H9 (cell line): Measurements from ENCODE around the gene DCAF17. TPM values are rescaled to one million over a fixed set of nuclear protein-coding genes. Genes with fewer than 3 reads are reported as not detected.

Source experiments
- DNase-seq: peaks from one replicate; pipeline ENCODE4 v3.0.0-alpha.2; 2017
- H2AFZ ChIP-seq: one replicate; pipeline ENCODE4 v1.6.1; 2013; ENCODE audit warnings: mild to moderate bottlenecking, low read length, control low read depth, moderate library complexity
- H2AK5ac ChIP-seq: 2 replicates; pipeline ENCODE4 v1.6.1; 2013; ENCODE audit warnings: low read length, control low read depth, mixed read lengths; ENCODE audit not compliant: insufficient read length
- H2BK120ac ChIP-seq: one replicate; pipeline ENCODE4 v1.6.1; 2013; ENCODE audit warnings: low read depth, mild to moderate bottlenecking, low read length, control low read depth, inconsistent platforms; ENCODE audit not compliant: poor library complexity, severe bottlenecking
- H2BK12ac ChIP-seq: 2 replicates; pipeline ENCODE4 v1.6.1; 2013; ENCODE audit warnings: low read length, control low read depth, mixed read lengths, low read depth; ENCODE audit not compliant: insufficient read length
- H2BK15ac ChIP-seq: 2 replicates; pipeline ENCODE4 v1.6.1; 2013; ENCODE audit warnings: low read depth, low read length, control low read depth
- H2BK20ac ChIP-seq: one replicate; pipeline ENCODE4 v1.6.1; 2013; ENCODE audit warnings: low read depth, mild to moderate bottlenecking, low read length, control low read depth, inconsistent platforms; ENCODE audit not compliant: poor library complexity, severe bottlenecking
- H2BK5ac ChIP-seq: 2 replicates; pipeline ENCODE4 v1.6.1; 2013; ENCODE audit warnings: low read length, control low read depth, mixed read lengths; ENCODE audit not compliant: insufficient read length
- H3K14ac ChIP-seq: 2 replicates; pipeline ENCODE4 v1.6.1; 2013; ENCODE audit warnings: low read length, control low read depth; ENCODE audit not compliant: insufficient read depth
- H3K18ac ChIP-seq: 2 replicates; pipeline ENCODE4 v1.6.1; 2013; ENCODE audit warnings: low read depth, mild to moderate bottlenecking, mixed read lengths, low read length, control low read depth; ENCODE audit not compliant: insufficient read length
- H3K23ac ChIP-seq: 2 replicates; pipeline ENCODE4 v1.6.1; 2013; ENCODE audit warnings: low read length, control low read depth, mixed read lengths, low read depth; ENCODE audit not compliant: insufficient read length
- H3K23me2 ChIP-seq: 2 replicates; pipeline ENCODE4 v1.6.1; 2013; ENCODE audit warnings: low read depth, mild to moderate bottlenecking, mixed read lengths, low read length, control low read depth; ENCODE audit not compliant: insufficient read length, poor library complexity, severe bottlenecking
- H3K27ac ChIP-seq: 2 replicates; pipeline ENCODE4 v1.5.1; 2013; ENCODE audit warnings: low read length, control low read depth, mixed read lengths, low read depth; ENCODE audit not compliant: insufficient read length
- H3K27me3 ChIP-seq: 2 replicates; pipeline ENCODE4 v1.6.1; 2013; ENCODE audit warnings: low read length, control low read depth, inconsistent platforms; ENCODE audit not compliant: insufficient read depth
- H3K4ac ChIP-seq: 2 replicates; pipeline ENCODE4 v1.6.1; 2013; ENCODE audit warnings: low read depth, mild to moderate bottlenecking, control low read depth, inconsistent platforms, low read length, moderate library complexity
- H3K4me1 ChIP-seq: 2 replicates; pipeline ENCODE4 v1.6.1; 2013; ENCODE audit warnings: low read length, control low read depth, inconsistent platforms; ENCODE audit not compliant: insufficient read depth
- H3K4me2 ChIP-seq: 2 replicates; pipeline ENCODE4 v1.6.1; 2013; ENCODE audit warnings: low read length, control low read depth, mixed read lengths; ENCODE audit not compliant: insufficient read length, insufficient read depth
- H3K56ac ChIP-seq: 2 replicates; pipeline ENCODE4 v1.6.1; 2013; ENCODE audit warnings: low read depth, mild to moderate bottlenecking, mixed read lengths, low read length, control low read depth; ENCODE audit not compliant: insufficient read length
- H3K79me1 ChIP-seq: 2 replicates; pipeline ENCODE4 v1.6.1; 2013; ENCODE audit warnings: low read depth, mild to moderate bottlenecking, moderate library complexity, low read length, control low read depth, inconsistent platforms; ENCODE audit not compliant: insufficient read depth, poor library complexity, severe bottlenecking
- H3K79me2 ChIP-seq: 2 replicates; pipeline ENCODE4 v1.6.1; 2013; ENCODE audit warnings: low read length, control low read depth, inconsistent platforms; ENCODE audit not compliant: insufficient read depth
- H3K9ac ChIP-seq: 2 replicates; pipeline ENCODE4 v1.6.1; 2013; ENCODE audit warnings: low read length, control low read depth, mixed read lengths; ENCODE audit not compliant: insufficient read length; ENCODE audit errors: extremely low read depth
- H3K9me3 ChIP-seq: one replicate; pipeline ENCODE4 v1.6.1; 2013; ENCODE audit warnings: low read depth, low read length, inconsistent platforms; ENCODE audit not compliant: control insufficient read depth
- H3T11ph ChIP-seq: one replicate; pipeline ENCODE4 v1.6.1; 2013; ENCODE audit warnings: mild to moderate bottlenecking, low read length, control low read depth, inconsistent platforms
- H4K20me1 ChIP-seq: one replicate; pipeline ENCODE4 v1.6.1; 2013; ENCODE audit not compliant: control insufficient read depth, insufficient read length, insufficient read depth
- H4K5ac ChIP-seq: 2 replicates; pipeline ENCODE4 v1.6.1; 2013; ENCODE audit warnings: low read depth, mild to moderate bottlenecking, mixed read lengths, low read length, control low read depth; ENCODE audit not compliant: insufficient read length
- H4K8ac ChIP-seq: replicated peaks from 2 replicates; pipeline ENCODE4 v1.6.1; 2013; ENCODE audit warnings: low read length, control low read depth, mixed read lengths, low read depth; ENCODE audit not compliant: insufficient read length
- H4K91ac ChIP-seq: 2 replicates; pipeline ENCODE4 v1.6.1; 2013; ENCODE audit warnings: low read depth, mild to moderate bottlenecking, moderate library complexity, mixed read lengths, low read length, control low read depth; ENCODE audit not compliant: insufficient read length
- H3K27ac Mint-ChIP-seq, 3 experiments: 2 replicates in 2 of 3; 3 replicates in 1 of 3; pipeline ENCODE4 v1.8.0; 2020 to 2021; ENCODE audit warnings: mixed read lengths in 3 of 3, mild to moderate bottlenecking in 1 of 3, moderate library complexity in 1 of 3
- H3K27me3 Mint-ChIP-seq: 2 replicates; pipeline ENCODE4 v1.8.0; 2021; ENCODE audit warnings: low read depth, mild to moderate bottlenecking, moderate library complexity, mixed read lengths
- H3K36me3 Mint-ChIP-seq, 3 experiments: 2 replicates in 2 of 3; 3 replicates in 1 of 3; pipeline ENCODE4 v1.8.0; 2020 to 2021; ENCODE audit warnings: low read depth in 3 of 3, mixed read lengths in 3 of 3; ENCODE audit not compliant: insufficient read depth in 1 of 3
- H3K4me1 Mint-ChIP-seq, 2 experiments: 2 replicates each; pipeline ENCODE4 v1.8.0; 2020; ENCODE audit warnings: mixed read lengths in 2 of 2
- H3K4me3 Mint-ChIP-seq, 2 experiments: 2 replicates in 1 of 2; 3 replicates in 1 of 2; pipeline ENCODE4 v1.8.0; 2020 to 2021; ENCODE audit warnings: mild to moderate bottlenecking in 2 of 2, mixed read lengths in 2 of 2, moderate library complexity in 1 of 2
- H3K9me3 Mint-ChIP-seq, 2 experiments: 2 replicates in 1 of 2; 3 replicates in 1 of 2; pipeline ENCODE4 v1.8.0; 2020; ENCODE audit warnings: mild to moderate bottlenecking in 2 of 2, mixed read lengths in 2 of 2, moderate library complexity in 1 of 2
- CTCF ChIP-seq: fragments of 200-600 bp; sonication (generic); conservative IDR thresholded peaks from 3 replicates; pipeline ENCODE4 v1.8.0; 2021; ENCODE audit warnings: antibody characterized with exemption, mild to moderate bottlenecking
- WGBS: extraction: QIAGEN DNeasy Blood & Tissue Kit; methylation state at CpG from one replicate; pipeline ENCODE4 v1.1.7; 2013; ENCODE audit warnings: missing lambda C conversion rate, low lambda C conversion rate, mixed read lengths; ENCODE audit not compliant: insufficient read length; ENCODE audit errors: extremely low coverage; 5-methylcytosine and 5-hydroxymethylcytosine counted together
- total RNA-seq: library from RNA; stranded (reverse); gene quantifications from 2 replicates; pipeline ENCODE4 v1.2.1, GENCODE V29; 2021

The DCAF17 gene
- total RNA-seq, 1 experiment from 2014 or later: 28.1 TPM

GRCh38 chr2:171402906-171403580 is 31.0 kb upstream of the DCAF17 start:
- Mint-ChIP-seq H3K27me3 (no peaks in the 10 kb centered on the region), H3K4me3 (no peak overlapping the region), H3K27ac (no peak overlapping the region), H3K36me3 (peaks cover 19 to 28% (median 24%) of the 10 kb centered on the region in 3 experiments), H3K4me1 (peaks cover 22 to 35% of the 10 kb centered on the region in 2 experiments), H3K9me3 (peaks cover 6 to 7% of the 10 kb centered on the region in 2 experiments)
- no peak for TF ChIP-seq CTCF
- Histone ChIP-seq H3K27me3 (no peaks in the 10 kb centered on the region), H2AFZ (no peak overlapping the region), H3K23ac (no peak overlapping the region), H4K20me1 (no peaks in the 10 kb centered on the region), H3K18ac (no peak overlapping the region), H3T11ph (no peak overlapping the region), H3K9me3 (no peaks in the 10 kb centered on the region), H2BK12ac (no peak overlapping the region), H2BK20ac (no peak overlapping the region), H4K8ac (no peak overlapping the region), H3K27ac (no peak overlapping the region), H2BK15ac (no peak overlapping the region), H3K23me2 (no peaks in the 10 kb centered on the region), H3K79me2 (peaks cover 8% of the 10 kb centered on the region; the same call in 1 of the 2 replicates), H3K4me1 (peaks cover 3% of the 10 kb centered on the region), H3K4ac (no peak overlapping the region), H3K9ac (no peak overlapping the region), H2AK5ac (no peak overlapping the region), H4K5ac (no peak overlapping the region), H3K79me1 (peaks cover 3% of the 10 kb centered on the region), H2BK5ac (no peak overlapping the region), H3K14ac (no peak overlapping the region), H3K56ac (no peak overlapping the region), H2BK120ac (no peak overlapping the region), H3K4me2 (no peak overlapping the region), H4K91ac (no peak overlapping the region)
- WGBS: no CpG with 5 or more reads among the region's 4 CpGs
- no peak for DNase-seq
